ENCODE results near the gene TAF1B. TPM values are rescaled to one million over a fixed set of nuclear protein-coding genes. Genes with fewer than 3 reads are reported as not detected.
A peak's percentile ranks its signal among the peaks of the same experiment; 100 is the strongest.
"Not testable (repeated sequence)": the region's sequence is repeated elsewhere in the genome, so short reads cannot be mapped to it uniquely, and the experiment has no call there.

The TAF1B gene
- total RNA-seq, 1 donor from 2014 or later: 28.2 TPM

DNA sequence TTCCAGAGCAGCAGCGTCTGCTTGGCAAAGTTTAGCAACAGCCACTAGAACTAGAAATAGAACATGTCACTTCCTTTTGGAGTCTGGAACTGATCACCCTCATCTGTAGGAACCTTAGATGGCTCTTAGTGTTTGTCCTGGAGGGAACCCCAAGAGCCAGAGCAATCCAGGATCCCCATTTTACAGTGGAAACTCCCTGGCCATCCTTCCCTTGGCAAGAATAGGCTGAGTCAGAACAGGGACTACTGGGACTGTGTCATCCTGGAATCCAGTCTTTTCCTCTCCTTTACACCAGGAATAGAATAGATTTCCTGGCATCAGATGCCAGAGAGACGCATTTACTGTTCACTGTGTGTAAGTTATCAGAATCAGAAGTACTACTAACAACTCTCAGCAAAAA, 75.0 kb downstream of the TAF1B start:
- TF ChIP-seq, protein P1, sequence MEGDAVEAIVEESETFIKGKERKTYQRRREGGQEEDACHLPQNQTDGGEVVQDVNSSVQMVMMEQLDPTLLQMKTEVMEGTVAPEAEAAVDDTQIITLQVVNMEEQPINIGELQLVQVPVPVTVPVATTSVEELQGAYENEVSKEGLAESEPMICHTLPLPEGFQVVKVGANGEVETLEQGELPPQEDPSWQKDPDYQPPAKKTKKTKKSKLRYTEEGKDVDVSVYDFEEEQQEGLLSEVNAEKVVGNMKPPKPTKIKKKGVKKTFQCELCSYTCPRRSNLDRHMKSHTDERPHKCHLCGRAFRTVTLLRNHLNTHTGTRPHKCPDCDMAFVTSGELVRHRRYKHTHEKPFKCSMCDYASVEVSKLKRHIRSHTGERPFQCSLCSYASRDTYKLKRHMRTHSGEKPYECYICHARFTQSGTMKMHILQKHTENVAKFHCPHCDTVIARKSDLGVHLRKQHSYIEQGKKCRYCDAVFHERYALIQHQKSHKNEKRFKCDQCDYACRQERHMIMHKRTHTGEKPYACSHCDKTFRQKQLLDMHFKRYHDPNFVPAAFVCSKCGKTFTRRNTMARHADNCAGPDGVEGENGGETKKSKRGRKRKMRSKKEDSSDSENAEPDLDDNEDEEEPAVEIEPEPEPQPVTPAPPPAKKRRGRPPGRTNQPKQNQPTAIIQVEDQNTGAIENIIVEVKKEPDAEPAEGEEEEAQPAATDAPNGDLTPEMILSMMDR (IDR thresholded peaks at IDR 0.05; ENCODE audit: unreplicated experiment): no peak
- peaks cover 32% of the 10 kb centered on the region for H3K36me3 Mint-ChIP-seq
- no peak overlapping the region for H3K27ac Mint-ChIP-seq
- no peak overlapping the region for H3K4me3 Mint-ChIP-seq
- no peaks in the 10 kb centered on the region for H3K4me1 Mint-ChIP-seq
- no peaks in the 10 kb centered on the region for H3K27me3 Mint-ChIP-seq (ENCODE audit: low read depth)
- DNase-seq (ENCODE audit: low spot score in 2 of 2, unreplicated experiment in 2 of 2): no peak
- no peaks in the 10 kb centered on the region for H3K9me3 Mint-ChIP-seq

DNA sequence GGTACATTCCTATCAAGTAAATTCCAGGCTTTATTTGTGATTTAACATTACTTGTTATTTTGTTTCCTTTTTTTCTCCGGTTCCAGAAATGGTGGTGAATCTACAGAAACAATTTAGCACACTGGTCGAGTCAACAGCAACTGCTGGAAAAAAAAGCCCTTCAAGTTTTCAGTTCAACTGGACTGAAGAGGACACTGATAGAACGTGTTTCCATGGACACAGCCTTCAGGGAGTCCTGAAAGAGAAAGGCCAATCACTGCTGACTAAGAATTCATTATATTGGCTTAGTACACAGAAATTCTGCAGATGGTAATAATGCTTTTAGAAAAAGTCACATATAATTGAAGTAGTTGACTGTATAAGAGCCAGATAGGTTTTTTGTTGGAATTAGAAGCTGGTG, 76.2 kb downstream of the TAF1B start:
- Mint-ChIP-seq H3K36me3 (peaks cover 30% of the 10 kb centered on the region), H3K27me3 (ENCODE audit: low read depth) (no peaks in the 10 kb centered on the region), H3K9me3 (no peaks in the 10 kb centered on the region), H3K27ac (no peak overlapping the region), H3K4me1 (no peaks in the 10 kb centered on the region), H3K4me3 (no peak overlapping the region)
- TF ChIP-seq, protein P1 (IDR thresholded peaks at IDR 0.05; ENCODE audit: unreplicated experiment): no peak
- DNase-seq (ENCODE audit: low spot score in 2 of 2, unreplicated experiment in 2 of 2): no peak

DNA sequence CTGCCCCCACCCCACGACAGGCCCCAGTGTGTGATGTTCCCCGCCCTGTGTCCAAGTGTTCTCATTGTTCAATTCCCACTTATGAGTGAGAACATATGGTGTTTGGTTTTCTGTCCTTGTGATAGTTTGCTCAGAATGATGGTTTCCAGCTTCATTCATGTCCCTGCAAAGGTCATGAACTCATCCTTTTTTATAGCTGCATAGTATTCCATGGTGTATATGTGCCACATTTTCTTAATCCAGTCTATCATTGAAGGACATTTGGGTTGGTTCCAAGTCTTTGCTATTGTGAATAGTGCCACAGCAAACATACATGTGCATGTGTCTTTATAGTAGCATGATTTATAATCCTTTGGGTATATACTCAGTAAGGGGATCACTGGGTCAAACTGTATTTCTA, 83.7 kb downstream of the TAF1B start:
- Mint-ChIP-seq H3K9me3 (peaks cover 15% of the 10 kb centered on the region), H3K36me3 (peaks cover 63% of the 10 kb centered on the region)
- H3K27me3 Mint-ChIP-seq (ENCODE audit: low read depth); DNase-seq (ENCODE audit: low spot score in 2 of 2, unreplicated experiment in 2 of 2); H3K4me1 Mint-ChIP-seq; H3K4me3 Mint-ChIP-seq; H3K27ac Mint-ChIP-seq: not testable (repeated sequence)

DNA sequence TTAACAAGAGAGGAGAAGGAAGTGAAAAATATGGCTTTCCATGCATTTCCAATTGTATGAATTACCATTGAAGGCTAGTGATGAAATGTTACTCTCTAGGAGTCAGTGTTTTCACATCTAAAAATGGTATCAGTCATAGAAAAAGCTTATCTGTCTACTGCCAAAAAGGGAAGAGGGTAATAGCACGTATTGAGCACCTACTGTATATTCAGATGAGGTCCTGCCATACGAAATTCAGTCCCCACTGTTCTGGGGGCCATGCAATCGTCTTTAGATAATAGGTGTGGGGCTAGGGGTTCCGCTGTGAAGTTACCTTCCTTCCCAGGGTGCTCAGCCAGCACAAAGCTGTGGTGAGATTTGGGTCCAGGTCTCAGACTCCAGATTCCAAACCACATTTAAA, 94.0 kb downstream of the TAF1B start:
- DNase-seq (ENCODE audit: low spot score in 2 of 2, unreplicated experiment in 2 of 2): no peak
- Mint-ChIP-seq H3K4me3 (no peak overlapping the region), H3K36me3 (peaks cover 21% of the 10 kb centered on the region), H3K27me3 (ENCODE audit: low read depth) (no peaks in the 10 kb centered on the region), H3K4me1 (peaks cover 30% of the 10 kb centered on the region), H3K9me3 (no peaks in the 10 kb centered on the region), H3K27ac (no peak overlapping the region)
- TF ChIP-seq, protein P1 (IDR thresholded peaks at IDR 0.05; ENCODE audit: unreplicated experiment): no peak

DNA sequence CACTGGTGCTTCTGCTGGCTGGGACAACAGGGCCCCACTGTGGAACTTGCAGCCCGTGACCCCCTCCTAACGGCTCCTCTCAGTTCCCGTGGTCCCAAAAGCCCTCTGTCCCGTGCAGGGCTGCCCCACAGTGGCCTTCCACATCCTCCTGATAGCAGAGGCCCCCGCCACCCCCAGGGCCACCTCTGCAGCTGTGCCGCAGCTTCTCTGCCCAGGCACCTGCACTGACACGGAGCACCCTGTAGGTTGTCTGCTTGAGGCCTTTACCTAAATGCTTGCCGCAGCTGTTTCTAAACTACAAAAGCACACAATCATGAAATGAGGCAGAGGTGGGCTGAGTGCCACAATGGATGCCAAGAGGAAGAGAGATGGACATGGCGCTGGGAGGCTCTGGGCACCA, 94.7 kb downstream of the TAF1B start:
- no peak for DNase-seq (ENCODE audit: low spot score in 2 of 2, unreplicated experiment in 2 of 2)
- Mint-ChIP-seq H3K4me3 (no peak overlapping the region), H3K27me3 (ENCODE audit: low read depth) (no peaks in the 10 kb centered on the region), H3K27ac (no peak overlapping the region), H3K9me3 (no peaks in the 10 kb centered on the region), H3K36me3 (peaks cover 14% of the 10 kb centered on the region), H3K4me1 (peaks cover 37% of the 10 kb centered on the region)
- TF ChIP-seq, protein P1 (IDR thresholded peaks at IDR 0.05; ENCODE audit: unreplicated experiment): no peak

DNA sequence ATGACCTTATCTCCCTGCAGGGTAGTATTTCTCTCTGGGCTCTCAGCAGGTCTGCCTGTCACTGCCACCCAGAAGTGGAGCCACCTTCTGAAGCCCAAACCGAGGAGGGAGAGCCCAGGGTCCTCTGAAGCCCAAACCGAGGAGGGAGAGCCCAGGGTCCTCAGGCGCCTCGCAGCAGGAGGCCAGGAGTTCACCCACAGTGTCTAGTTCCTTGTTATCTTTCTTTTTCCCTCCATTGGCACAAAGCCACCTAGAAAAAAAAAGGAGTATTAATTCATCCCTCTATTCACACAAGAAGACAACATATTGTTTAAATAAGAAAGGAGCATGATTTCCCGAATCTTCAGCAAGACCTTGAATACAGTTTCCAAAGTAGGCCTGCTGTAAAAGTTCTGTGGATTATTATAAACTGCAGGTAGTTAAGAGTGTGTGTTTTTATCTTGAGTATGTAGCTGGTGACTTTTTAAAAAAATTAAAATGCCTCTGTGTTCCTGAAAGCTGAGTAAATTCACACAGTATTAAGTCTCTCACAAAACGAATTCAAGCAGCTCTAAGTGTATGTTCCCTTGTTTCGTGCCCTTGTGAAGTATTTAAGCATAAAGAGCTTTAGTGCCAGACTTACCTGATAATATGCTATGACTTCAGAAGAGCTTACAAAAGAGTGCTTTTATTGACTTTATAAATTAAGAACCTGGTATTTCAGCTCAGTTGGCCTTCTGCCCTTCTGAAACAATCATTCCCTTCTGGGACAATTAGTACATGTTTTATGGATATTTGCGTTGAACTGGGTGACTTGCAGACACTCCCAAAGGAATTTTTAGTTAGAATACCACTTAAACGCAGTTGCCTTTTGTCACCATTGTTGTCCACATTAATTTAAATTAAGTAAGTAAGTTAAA, 96.6 kb downstream of the TAF1B start:
- Mint-ChIP-seq H3K27me3 (ENCODE audit: low read depth) (no peaks in the 10 kb centered on the region), H3K4me3 (no peak overlapping the region), H3K36me3 (peaks cover 5% of the 10 kb centered on the region), H3K27ac (peak overlapping the region; percentile 85), H3K9me3 (no peaks in the 10 kb centered on the region), H3K4me1 (peaks cover 38% of the 10 kb centered on the region)
- TF ChIP-seq, protein P1 (IDR thresholded peaks at IDR 0.05; ENCODE audit: unreplicated experiment): no peak
- DNase-seq (ENCODE audit: low spot score in 2 of 2, unreplicated experiment in 2 of 2): no peak

Data from mesothelial cell of epicardium (in vitro differentiated cells).